Heart left ventricle (tissue), 16 donors: ENCODE results near the gene GRM8. TPM values are rescaled to one million over a fixed set of nuclear protein-coding genes. Genes with fewer than 3 reads are reported as not detected.
"Not testable (repeated sequence)": the region's sequence is repeated elsewhere in the genome, so short reads cannot be mapped to it uniquely, and the experiment has no call there.

Experiments used
- ATAC-seq, 4 donors: fragments of 200-7000 bp; cut with Tn5 transposase; one replicate each; pipeline ENCODE4 v1.9.1; 2020 to 2022; ENCODE audit warnings: moderate library complexity in 4 of 4, mild to moderate bottlenecking in 3 of 4, moderate number of reproducible peaks in 1 of 4
- DNase-seq, 5 donors: peaks; one replicate each; pipeline ENCODE4 v3.0.0-alpha.2; 2020
- H3K27ac ChIP-seq, 12 donors: fragments of 200-600 bp; sonication (generic) in 4 of 12; one replicate each; pipeline versions ENCODE4 v1.5.0 to v1.8.0; 2016 to 2022; ENCODE audit warnings: mild to moderate bottlenecking in 2 of 12
- H3K27me3 ChIP-seq, 9 donors: fragments of 200-600 bp; sonication (generic) in 2 of 9; one replicate each; pipeline versions ENCODE4 v1.5.1 to v1.8.0; 2016 to 2022; ENCODE audit warnings: mild to moderate bottlenecking in 3 of 9
- H3K36me3 ChIP-seq, 9 donors: fragments of 200-600 bp; sonication (generic) in 2 of 9; one replicate each; pipeline versions ENCODE4 v1.5.0 to v1.8.0; 2018 to 2022; ENCODE audit warnings: mild to moderate bottlenecking in 2 of 9
- H3K4me1 ChIP-seq, 12 donors: fragments of 200-600 bp; sonication (generic) in 4 of 12; one replicate each; pipeline versions ENCODE4 v1.5.0 to v1.8.0; 2016 to 2022; ENCODE audit warnings: mild to moderate bottlenecking in 3 of 12
- H3K4me3 ChIP-seq, 12 donors: fragments of 200-600 bp; sonication (generic) in 4 of 12; one replicate each; pipeline versions ENCODE4 v1.5.0 to v1.8.0; 2017 to 2022; ENCODE audit warnings: mild to moderate bottlenecking in 9 of 12, moderate library complexity in 4 of 12
- H3K9me3 ChIP-seq, 12 donors: fragments of 200-600 bp; sonication (generic) in 4 of 12; one replicate each; pipeline versions ENCODE4 v1.5.0 to v1.8.0; 2016 to 2022; ENCODE audit warnings: mild to moderate bottlenecking in 1 of 12
- POLR2A ChIP-seq, 2 donors: fragments of 450-650 bp; IDR thresholded peaks; one replicate each; pipeline ENCODE4 v1.6.1; 2017; ENCODE audit warnings: antibody characterized with exemption in 2 of 2, mild to moderate bottlenecking in 2 of 2, moderate library complexity in 2 of 2
- whole genome bisulfite sequencing, 4 donors: extraction: QIAGEN DNeasy Blood & Tissue Kit in 2 of 4; methylation state at CpG; one replicate each; pipeline versions ENCODE4 v1.1.5 to v1.1.7; 2013 to 2018; 5-methylcytosine and 5-hydroxymethylcytosine counted together
- intact Hi-C, 10 donors: fragments of 100-400 bp; cut with DNase I; formaldehyde crosslinking; loops; one replicate each; pipeline versions ENCODE4 v1.11.1 to v1.14.2; 2022
- polyA plus RNA-seq, 2 donors: library from polyadenylated mRNA; stranded (reverse); fragments of 200-250 nt; gene quantifications; one replicate each; pipeline ENCODE4 v1.2.3, GENCODE V29; 2013
- total RNA-seq, 9 donors: library from RNA; depleted of rRNA in 2 of 9; stranded (reverse); fragments of >200 nt in 2 of 9; fragmentation: NEBNext Ultra II Directional in 3 of 9; extraction: Animal tissue kit (Norgen Biotek cat#: 25700) in 3 of 9; gene quantifications; one replicate each; pipeline versions ENCODE4 v1.1.0 to v1.2.4, GENCODE V29; 2016 to 2023
- TF ChIP-seq, protein P1 (sequence below), 12 donors: fragments of 200-600 bp; sonication (generic) in 4 of 12; IDR thresholded peaks; one replicate each; pipeline versions ENCODE4 v1.5.0 to v1.8.0; 2018 to 2022; ENCODE audit warnings: antibody characterized with exemption in 12 of 12, mild to moderate bottlenecking in 5 of 12
- donor health status: ischemic (EF 13 %, LVEDD 7.1; RV severe dilation, severe dysfunction).
- donor health status: healthy with polysubstance abuse.
- donor health status: DM: no; HTN: yes; CAD: no.
- donor health status: DM: no; HTN: no; CAD: no.
- donor health status: ischemic (EF 25% LVEDD 6.9; RV normal size, moderate dysfunction).
- donor health status: ischemic (EF 25% LVEDD 5.7; RV mildly dilated, moderate dysfunction).
- donor health status: healthy.
- donor health status: DM: yes; HTN: yes; CAD: no.
- donor health status: ischemic (EF 35%, LVEDD 5.7; RV mildly dilated, moderate dysfunction).
- donor health status: nonischemic (EF 11% LVEDD 7.7; RV severe dilation, severe dysfunction).
- donor health status: DM: yes; HTN: yes; CAD: no.
- donor health status: PGD.
- donor health status: ischemic (EF 29% LVEDD 5.4; RV normal size, mild dysfunction).
- donor health status: nonischemic (EF 23%, LVEDD 6.1; RV moderate dilation, normal function).

GRM8 gene
- total and polyA plus RNA-seq, 11 donors, result 0.21 to 0.75 (median 0.32) TPM; not detected in 5

DNA sequence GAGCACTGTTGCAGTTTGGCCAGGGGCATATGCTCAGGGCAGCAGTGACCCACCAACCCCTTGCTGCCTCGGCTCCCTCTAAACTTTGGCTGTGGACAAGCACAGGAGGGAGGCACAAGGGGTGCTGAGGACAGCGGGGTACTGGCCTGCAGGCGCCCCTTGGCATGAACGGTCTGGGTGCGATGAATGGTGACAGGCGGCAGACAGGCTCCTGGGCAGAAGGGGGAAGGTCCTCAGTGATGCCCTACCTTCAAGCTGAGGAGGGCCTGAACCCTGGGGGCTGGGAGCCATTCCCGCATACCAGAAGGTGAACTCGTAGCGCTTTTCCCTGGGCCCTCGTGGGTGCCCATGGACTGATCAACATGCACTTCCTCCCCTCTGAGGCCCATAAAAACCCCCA is 567.1 kb downstream of the GRM8 start:
- 87 to 94% (median 90%) methylated on average over 9 to 10 of the region's 10 CpGs for WGBS, 4 donors
- intact Hi-C loops, result no loop called here
- Histone ChIP-seq H3K4me1 (no peaks in the 10 kb centered on the region), H3K27ac (no peak overlapping the region), H3K9me3 (peaks cover 0 to 5% (median 0%) of the 10 kb centered on the region in 12 donors), H3K27me3 (no peaks in the 10 kb centered on the region), H3K4me3 (no peak overlapping the region), H3K36me3 (no peaks in the 10 kb centered on the region)
- TF ChIP-seq, protein P1, sequence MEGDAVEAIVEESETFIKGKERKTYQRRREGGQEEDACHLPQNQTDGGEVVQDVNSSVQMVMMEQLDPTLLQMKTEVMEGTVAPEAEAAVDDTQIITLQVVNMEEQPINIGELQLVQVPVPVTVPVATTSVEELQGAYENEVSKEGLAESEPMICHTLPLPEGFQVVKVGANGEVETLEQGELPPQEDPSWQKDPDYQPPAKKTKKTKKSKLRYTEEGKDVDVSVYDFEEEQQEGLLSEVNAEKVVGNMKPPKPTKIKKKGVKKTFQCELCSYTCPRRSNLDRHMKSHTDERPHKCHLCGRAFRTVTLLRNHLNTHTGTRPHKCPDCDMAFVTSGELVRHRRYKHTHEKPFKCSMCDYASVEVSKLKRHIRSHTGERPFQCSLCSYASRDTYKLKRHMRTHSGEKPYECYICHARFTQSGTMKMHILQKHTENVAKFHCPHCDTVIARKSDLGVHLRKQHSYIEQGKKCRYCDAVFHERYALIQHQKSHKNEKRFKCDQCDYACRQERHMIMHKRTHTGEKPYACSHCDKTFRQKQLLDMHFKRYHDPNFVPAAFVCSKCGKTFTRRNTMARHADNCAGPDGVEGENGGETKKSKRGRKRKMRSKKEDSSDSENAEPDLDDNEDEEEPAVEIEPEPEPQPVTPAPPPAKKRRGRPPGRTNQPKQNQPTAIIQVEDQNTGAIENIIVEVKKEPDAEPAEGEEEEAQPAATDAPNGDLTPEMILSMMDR (IDR thresholded peaks at IDR 0.05), result no peak
- TF ChIP-seq POLR2A (IDR thresholded peaks at IDR 0.05), result no peak
- DNase-seq (no peak), ATAC-seq (no peak)

DNA sequence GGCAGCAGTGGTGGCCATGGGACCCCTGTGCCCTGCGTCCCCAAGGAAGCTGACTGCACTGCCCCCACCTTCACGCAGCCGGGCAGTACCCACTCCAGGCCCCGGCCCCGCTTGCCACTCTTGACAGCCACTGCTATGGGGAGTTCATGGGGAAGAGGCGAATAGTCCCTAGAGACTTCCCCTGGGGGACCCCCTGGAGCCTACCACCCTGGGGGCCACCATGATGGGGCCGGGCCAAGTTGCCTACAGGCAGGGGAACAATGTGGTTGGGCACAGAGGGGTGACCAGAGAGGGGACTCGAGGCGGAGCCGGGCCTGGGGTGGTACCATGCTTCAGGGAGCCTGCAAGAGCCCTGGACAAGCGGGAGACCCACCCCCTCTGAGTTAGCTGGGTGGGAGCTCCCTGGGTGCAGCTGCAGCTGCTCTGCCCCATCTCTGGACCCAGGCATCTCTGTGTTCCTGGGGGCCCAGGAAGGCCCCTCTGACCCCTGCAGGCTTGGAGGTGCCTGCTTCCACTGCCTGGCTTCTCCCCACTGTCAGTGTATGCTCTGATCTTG is 567.6 kb downstream of the GRM8 start:
- Histone ChIP-seq H3K9me3 (peaks cover 0 to under 1% (median 0%) of the 10 kb centered on the region in 12 donors), H3K36me3 (no peaks in the 10 kb centered on the region), H3K27me3 (no peaks in the 10 kb centered on the region), H3K4me1 (no peaks in the 10 kb centered on the region), H3K4me3 (no peak overlapping the region), H3K27ac (no peak overlapping the region)
- 87 to 96% (median 90%) methylated on average over 9 to 11 of the region's 11 CpGs for WGBS, 4 donors
- intact Hi-C loops, result no loop called here
- TF ChIP-seq, protein P1 (IDR thresholded peaks at IDR 0.05), result no peak
- no peak for TF ChIP-seq POLR2A (IDR thresholded peaks at IDR 0.05)
- ATAC-seq (no peak), DNase-seq (no peak)

DNA sequence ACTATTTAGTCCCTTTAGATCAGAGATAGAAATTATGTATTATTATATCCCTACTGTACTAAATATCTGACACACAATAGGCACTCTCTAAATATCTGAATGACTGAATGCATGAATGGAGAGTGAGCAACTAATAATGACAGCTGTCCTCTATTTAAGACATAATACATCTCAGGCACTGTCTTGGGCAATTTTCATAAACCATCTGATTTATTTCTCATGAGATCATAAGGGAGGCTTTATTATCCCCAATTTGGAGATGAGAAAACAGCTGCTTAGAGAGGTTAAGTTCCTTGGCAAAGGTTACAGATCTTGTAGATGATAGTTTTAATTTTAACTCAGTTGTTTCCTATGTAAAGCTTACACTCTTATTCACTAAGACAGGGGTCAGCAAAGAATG is 570.6 kb downstream of the GRM8 start:
- TF ChIP-seq, protein P1 (IDR thresholded peaks at IDR 0.05), result no peak
- Histone ChIP-seq H3K27me3 (no peaks in the 10 kb centered on the region), H3K27ac (no peak overlapping the region), H3K4me3 (no peak overlapping the region), H3K4me1 (no peaks in the 10 kb centered on the region), H3K36me3 (no peaks in the 10 kb centered on the region), H3K9me3 (no peaks in the 10 kb centered on the region)
- no peak for DNase-seq
- intact Hi-C loops, result no loop called here
- ATAC-seq, result no peak

DNA sequence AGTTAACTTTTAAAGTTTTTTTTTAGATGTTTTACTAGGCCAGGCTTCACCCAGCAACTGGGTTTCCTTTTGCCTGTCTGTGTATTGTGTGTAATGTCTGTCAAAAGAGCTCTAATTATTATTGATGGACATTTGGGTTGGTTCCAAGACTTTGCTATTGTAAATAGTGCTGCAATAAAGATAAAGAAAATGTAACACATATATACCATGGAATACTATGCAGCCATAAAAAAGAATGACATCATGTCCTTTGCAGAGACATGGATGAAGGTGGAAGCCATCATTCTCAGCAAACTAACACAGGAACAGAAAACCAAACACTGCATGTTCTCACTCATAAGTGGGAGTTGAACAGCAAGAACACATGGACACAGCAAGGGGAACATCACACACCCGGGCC is 584.0 kb downstream of the GRM8 start:
- 74 to 85% (median 75%) methylated on average over 1 of the region's 1 CpG for WGBS, 4 donors
- H3K27ac ChIP-seq, intact Hi-C loops, H3K4me3 ChIP-seq, DNase-seq, H3K27me3 ChIP-seq, H3K4me1 ChIP-seq, H3K9me3 ChIP-seq, H3K36me3 ChIP-seq, ATAC-seq: not testable (repeated sequence)

DNA sequence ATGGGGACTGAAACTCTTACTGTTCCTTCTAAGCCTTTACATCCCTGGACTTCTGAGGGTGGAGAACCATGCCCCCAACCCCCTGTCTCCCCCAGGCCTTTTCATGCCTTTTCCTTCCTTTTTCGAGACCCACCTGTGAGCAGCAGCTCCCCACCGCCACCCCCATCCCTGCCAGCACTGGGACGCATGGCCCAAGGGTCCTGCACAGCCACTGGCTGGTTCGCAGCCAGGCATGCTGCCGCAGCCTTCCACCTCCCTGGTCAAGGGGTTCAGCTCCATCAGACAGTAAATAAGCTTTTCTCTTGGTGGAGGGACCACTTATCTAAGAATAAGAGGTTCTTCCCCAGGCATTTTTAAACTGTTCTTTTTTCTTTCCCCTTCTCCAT is 584.4 kb downstream of the GRM8 start:
- no peak overlapping the region for H3K27ac ChIP-seq
- no peak for DNase-seq
- TF ChIP-seq, protein P1 (IDR thresholded peaks at IDR 0.05), result no peak
- TF ChIP-seq POLR2A (IDR thresholded peaks at IDR 0.05), result no peak
- WGBS, 4 donors, result 89 to 96% (median 90%) methylated on average over 5 of the region's 5 CpGs
- intact Hi-C loops, result no loop called here
- H3K4me1 ChIP-seq, result no peaks in the 10 kb centered on the region
- peaks cover 0 to 5% (median 0%) of the 10 kb centered on the region in 12 donors for H3K9me3 ChIP-seq
- H3K27me3 ChIP-seq, result no peaks in the 10 kb centered on the region
- no peaks in the 10 kb centered on the region for H3K36me3 ChIP-seq
- no peak for ATAC-seq
- no peak overlapping the region for H3K4me3 ChIP-seq
